Midbrain (tissue), 1 donor: ENCODE data around the gene MRPL23.

Experiments
- DNase-seq: peaks from one replicate; lab custom pipeline; 2025; lab: John Stamatoyannopoulos, UW

The MRPL23 gene

DNA sequence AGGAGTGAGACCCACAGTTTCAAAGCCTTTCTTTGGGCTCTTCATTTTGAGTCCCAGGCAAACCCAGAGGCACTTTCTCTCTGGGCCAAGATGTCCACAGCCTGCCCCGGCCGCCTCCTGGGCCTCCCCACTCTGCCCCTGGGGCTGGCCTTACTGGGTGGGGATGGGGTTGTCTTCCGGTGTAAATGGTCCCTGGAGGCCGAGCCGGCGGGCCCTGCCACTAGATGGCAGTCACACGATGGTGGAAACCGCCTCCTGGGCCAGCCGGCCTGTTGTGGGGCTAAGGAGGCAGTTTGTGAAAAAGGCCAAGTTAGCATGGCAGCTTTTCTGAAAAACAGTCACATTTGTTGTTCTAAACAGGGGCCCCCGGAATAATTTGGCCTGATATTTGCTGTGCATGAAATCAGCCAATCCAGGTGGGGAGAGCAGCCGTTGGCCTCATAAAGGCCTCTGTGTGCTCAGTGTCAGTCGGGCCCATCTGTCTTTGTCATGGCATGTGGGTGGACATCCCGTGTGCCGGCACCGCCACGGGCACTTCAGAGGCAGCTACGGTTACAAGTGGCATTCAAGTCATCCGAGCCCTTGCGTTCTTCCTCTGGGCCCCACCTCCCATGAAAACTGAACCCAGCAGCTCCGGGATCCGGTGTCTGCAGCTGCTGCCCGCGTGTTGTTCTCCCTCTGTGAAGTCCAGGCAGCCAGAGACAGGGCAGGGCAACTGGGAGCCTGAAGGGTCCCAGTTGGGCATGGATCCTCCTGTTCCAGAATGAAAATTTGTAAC is 6.5 kb downstream of the MRPL23 start:
- no peak for DNase-seq

DNA sequence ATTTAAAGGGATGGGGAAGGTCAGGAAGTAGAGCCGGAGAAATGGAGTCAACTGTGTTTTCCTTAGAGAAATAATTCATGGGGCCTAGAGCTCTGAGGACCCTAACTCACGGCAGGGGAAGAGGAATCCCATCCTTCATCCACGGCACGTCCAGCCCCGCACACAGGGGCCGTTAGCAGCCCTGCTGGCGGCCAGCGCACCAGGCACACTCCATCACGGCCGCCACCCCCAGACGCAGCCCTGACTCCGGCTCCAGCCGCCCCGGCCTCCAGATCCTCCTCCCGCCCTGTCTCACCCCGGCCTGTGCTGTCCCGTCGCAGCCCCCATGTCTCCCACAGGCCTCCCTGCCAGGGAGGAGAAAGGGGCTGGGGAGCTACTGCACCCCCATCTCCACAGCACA is 11.2 kb downstream of the MRPL23 start:
- DNase-seq = no peak

DNA sequence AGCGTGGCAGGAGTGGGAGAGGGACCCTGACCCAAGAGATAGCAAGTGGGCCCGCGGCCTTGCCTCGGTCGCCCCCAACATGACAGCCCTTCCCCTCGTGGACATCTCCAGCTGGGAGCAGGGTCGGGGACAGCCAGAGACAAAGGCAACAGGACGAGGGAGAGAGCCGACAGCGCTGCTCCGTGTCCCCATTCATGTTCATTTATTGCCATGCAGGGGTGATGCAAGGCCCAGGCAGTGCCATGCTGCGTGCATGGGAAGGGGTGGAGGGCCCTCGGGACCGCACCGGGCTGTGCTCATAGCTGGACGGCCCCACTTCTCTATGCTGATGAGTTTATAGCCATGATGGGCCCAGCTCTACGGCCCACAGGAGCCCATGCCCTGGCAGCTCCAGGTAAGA is 12.7 kb downstream of the MRPL23 start:
- no peak for DNase-seq

DNA sequence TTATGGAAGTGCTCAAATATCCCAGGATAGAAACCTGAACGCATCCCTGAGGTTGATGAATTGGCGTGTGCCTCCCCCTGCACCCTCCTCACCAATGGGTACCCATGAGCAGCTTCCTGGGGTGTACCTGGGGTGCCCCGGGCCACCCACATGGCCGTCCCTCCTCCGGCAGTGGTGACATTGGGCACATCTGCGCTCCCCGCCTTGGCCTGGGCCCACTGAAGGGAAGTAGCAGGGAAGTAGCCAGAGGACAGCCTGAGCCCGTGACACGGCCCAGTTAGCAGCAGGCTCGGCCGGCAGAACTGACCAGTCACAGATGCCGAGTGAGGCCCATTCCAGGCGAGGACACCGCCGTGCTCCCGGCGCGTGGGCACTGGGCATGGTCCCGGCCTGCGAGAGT is 16.7 kb downstream of the MRPL23 start:
- DNase-seq = no peak

DNA sequence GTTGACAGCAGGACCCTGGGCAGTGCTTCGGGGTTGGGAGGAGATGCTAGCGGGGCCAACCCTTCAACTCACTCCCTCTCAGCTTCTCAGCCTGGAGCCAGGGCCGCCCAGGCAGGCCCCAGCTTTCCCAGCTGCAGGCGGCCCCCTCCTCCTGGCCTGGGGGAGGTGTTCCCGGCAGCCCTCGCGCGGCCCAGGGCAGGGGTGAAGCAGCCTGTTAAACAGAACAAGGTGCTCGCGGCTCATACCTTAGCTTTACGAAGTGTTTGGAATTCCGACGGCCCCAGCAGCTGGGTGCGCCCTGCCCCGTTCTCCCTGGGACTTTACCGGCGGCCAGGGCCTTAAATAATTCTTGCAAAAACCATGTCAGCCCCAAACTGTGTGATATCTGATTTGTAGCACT is 17.2 kb downstream of the MRPL23 start:
- DNase-seq = no peak

DNA sequence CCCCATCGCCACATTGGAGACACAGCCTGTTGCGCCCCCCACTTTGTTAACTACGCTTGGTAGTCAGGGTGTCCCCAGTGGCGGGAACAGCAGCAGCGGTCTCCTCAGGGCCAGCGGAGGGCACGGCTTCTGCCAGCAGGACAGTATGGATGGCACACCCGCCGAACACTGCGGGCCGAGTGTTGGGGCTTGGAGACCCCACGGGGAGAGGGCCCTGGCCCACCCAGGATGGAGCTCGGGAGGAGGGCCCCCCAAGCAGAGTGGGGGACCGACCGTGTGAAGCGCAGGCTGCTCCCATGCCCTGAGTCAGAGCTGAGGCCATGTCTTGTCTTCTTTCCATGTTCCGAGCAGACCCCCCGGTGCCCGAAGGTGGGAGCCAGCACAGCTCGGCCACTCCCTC is 17.8 kb downstream of the MRPL23 start:
- DNase-seq = no peak

DNA sequence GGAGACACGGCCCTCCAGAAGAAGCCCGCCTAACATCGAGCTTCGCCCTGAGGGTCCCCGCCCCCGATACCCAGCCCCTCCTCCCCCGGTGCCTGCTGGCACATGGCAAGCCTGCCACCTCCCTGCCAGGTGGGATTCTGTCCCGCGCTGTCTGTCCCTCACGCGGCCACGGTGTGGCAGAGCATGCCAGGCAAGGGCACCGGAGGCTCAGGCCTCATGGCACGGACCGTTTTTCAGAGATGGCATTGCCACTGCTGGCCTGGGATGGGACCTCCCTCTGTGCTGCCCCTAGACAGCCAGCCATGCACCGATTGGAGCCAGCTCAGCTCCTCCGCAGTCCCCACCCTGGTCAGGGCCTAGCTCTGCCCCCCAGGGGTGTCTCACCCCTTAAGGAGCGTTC is 19.4 kb downstream of the MRPL23 start:
- DNase-seq = no peak

DNA sequence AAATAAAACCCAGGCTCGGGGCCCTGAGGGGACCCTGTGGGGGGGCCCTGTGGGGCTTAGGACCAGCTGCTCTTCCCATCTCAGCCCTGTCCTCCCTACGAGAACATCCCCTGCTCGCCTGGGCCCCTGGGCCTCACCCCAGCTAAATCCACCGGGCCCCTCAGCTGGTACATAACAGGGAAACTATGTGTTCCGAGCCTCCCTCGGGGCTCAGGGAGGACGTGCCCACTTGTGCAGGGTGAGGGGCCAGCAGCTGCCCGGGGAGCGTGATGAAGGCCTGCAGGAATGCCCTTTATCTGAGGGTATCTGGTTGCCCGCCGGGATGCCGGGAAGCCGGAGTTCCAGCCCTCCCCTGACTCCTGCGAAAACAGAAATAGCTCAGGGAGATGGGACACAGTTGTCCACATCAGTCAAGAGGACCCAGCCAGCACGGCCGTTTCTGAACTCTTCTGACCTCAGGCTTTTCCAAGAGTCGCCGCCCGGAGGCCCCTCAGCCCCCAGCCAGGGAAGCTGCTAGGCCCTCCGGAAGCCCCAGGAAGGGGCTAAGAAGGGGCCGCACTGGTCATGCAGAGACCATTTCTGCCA is 20.6 kb downstream of the MRPL23 start:
- no peak for DNase-seq

DNA sequence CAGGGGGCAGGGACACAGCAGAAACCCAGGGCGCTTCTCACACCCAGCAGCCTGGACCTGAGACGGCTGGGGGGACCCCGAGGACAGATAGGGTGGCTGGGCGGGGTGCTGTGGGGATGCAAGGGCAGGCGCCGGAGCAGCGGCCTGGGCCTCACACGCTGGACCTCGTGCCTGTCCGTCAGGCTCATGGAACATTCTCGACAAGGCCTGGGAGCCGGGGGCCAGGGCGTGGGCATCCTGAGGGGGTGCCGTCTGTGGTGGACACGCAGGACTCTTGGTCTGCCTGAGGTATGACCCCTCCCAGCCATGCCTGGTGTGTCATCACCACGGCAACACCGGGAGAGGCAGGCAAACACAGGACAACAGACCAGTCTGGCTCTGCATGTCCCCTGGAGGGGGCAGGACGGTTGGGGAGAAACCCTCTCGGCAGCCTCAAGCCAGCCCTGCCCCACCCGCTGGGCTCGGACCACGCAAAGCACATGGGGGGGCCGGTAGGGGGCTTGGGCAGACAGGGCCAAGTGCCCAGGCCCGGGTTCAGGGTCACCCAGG is 21.4 kb downstream of the MRPL23 start:
- no peak for DNase-seq

DNA sequence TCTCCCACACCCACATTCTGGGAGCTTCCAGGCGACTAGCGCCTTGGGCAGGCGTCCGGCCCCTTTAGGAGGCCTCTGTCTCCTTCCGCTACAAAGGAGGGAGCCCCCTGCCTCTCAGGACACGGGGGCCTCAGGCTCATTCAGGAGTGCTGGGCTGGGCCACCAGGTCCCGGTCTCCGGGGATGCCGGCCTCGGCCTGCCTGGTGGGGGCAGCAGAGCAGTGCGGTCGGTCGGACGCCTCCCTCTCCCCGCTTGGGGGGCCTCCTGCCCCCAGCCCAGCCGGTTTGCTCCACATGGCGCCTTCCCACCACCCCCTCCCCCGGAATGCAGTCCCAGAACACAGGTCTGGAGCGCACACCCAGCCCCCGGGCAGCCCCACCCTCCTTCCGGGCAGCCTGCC is 21.9 kb downstream of the MRPL23 start:
- DNase-seq = no peak

DNA sequence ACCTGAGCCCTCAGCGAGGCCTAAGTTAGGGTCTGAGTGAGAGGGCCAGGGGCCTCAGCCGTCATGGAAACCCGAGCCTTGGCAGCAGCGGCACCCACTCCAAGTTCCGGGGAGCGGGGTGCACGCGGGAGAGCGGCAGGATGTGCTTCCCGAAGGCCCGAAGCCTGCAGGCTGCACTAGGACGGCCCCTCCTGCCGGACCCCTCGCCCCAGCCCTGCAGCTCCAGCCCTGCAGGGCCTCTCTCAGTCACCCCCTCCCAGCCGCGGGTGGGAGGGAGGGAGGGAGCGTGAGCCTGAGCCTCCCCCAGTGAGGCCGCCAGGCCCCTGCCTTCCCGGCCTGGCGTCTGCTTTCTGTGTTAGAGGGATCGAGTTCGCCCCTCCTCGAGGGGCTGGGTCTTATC is 22.6 kb downstream of the MRPL23 start:
- DNase-seq = no peak

DNA sequence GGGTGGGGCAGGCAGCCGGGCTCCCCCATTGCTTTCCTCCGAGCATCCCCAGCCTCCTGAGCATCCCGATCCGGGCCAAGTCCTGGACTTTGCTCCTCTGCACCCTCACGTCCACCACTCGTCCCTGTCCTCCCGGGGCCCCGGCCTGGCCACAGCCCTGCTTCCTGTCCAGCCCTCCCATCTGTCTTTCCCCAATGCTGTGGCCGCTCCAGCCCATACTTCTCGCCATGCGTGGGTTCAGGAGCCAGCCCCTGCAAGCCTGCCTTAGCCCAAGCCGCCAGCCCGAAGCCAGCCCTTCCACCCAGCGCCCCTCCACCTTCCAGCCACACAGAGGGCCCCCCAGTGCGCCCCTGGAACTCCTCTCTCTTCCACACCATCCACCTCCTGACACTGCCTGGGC is 23.8 kb downstream of the MRPL23 start:
- no peak for DNase-seq

DNA sequence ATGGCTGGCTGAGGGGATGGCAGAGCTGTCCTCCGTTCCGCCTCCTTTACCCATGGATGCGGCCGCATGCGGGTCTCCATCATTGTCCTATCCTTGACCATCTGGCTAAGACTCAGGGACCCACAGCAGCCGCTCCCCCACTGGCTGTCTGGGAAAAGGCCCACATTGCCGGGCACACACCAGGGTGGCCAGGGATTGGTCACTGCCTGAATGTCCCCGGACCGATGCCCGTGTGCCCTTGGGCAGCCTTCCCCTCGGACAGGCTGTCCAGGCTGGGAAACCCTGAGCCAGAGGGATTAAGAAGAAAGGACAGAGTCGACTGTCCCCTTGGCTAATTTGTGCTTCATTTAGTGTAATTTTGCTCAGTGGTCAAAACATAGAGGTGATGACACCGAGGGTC is 28.1 kb downstream of the MRPL23 start:
- no peak for DNase-seq

DNA sequence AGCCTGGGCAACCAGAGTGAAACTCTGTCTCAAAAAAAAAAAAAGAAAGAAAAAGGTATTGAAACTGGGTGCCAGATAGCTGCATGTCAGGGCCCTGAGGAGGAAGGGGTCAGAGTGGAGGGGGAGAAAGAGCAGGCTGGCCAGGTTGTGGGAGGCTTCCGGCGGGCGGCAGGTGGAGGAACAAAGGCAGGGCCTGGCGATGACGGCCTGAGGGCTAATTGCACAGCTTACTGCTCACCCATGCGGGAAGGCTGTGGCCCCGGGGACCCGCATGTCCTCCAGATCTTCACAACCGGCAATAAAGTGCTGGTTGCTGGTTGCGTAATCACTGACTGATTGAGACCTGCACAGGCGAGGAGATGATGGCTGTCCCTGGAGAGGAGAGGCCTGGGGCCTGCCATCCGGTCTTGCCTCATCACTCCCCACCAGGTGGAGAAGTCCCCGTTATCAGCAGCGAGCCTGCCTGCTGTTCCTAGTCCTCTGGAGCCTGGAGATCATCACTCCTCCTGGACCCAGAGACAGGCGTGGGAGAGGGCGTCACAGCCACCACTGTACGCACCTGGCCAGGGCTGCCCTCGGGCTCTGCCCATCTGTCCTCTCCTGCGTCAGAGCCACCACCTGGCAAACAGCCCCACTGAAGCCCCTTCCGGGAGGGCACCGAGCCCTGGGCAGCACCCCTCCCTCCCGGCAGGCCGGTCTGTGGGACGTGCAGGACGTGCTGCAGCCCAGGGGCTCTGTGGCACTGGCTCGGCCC is 31.8 kb downstream of the MRPL23 start:
- DNase-seq = no peak

DNA sequence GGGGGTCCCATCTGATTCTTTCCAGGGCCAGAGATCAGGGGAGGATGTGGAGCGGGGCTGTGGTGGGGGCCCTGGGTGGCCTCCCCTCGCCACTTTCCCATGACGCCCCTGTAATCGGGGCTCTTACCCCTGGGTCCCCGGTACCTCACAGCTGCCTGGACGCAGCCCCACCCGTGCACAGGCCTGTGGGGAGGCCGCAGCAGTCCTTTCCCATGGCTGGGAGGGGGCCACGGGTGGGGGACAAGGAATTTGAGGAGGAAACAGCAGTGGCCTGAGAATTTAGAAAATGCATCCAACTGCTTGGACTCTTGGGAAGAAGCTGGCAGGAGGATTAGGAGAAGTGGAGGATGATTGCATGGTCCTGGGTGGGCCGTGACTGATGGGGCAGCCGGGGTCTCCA is 32.5 kb downstream of the MRPL23 start:
- no peak for DNase-seq

DNA sequence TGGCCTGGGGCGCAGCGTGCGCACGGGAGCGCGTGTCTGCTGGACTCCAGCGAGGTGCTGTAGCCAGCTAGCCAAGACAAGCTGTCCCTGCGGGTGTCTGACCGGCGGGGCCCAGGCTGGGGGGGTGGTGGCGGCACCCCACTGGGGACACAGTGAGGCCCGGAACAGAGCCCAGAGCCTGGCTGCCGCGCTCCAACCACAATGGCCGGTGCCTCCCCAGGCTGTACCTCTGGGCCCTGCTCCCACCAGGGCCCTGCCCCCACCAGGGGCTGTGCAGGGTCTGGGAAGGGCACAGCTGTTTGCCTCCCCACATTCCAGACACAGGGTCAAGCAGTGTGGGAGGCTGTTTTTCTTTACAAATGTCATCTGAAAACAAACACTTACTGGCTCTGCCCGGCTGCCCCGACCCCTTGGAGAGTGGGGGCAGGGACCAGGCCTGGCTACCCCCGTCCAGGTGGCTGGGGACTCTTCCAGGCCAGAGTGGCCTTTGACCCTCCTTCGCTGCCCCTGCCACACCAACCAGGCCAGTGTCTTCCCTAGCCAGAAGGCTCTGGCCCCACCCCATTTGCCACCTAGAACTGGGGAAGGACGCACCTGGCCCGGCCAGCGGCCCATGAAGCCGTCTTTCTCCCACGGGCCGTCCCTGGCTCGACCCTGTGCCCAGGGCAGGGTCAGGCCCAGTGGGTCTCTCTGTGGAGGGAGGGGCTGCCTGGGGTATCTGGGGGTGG is 35.9 kb downstream of the MRPL23 start:
- no peak for DNase-seq

DNA sequence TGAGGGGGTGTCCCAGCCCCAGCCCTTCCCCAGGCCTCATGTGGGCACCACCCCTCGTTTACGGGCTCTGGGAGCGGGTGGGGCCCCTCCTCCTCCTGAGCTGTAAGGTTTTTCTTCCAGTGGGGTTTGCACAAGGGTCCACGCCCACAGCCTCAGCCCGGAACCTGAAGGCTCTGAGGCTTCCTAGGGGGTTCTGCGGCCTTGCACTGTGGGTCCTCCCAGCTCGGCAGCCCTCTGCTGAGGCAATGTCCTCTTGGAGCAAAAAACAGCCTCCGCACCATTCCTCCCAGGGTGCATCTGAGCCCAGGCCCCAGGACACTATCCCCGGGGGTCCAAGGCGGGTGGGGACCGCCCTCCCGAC is 36.4 kb downstream of the MRPL23 start:
- no peak for DNase-seq

DNA sequence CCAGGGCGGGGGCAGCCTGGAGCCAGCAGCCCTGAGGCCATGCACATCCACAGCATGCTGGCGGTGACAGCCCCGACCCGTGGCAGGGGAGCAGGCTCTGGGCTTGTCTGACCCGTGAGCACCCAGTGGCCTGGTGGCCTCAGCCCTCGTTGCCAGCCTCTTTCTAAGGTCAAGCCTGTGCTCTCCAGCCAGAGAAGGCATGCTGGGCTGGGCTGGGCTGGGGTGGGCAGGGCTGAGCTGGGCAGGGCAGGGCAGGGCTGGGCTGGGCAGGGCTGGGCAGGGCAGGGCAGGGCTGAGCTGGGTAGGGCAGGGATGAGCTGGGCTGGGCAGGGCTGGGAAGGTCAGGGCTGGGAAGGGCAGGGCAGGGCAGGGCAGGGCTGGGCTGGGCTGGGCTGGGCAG is 39.9 kb downstream of the MRPL23 start:
- no peak for DNase-seq

DNA sequence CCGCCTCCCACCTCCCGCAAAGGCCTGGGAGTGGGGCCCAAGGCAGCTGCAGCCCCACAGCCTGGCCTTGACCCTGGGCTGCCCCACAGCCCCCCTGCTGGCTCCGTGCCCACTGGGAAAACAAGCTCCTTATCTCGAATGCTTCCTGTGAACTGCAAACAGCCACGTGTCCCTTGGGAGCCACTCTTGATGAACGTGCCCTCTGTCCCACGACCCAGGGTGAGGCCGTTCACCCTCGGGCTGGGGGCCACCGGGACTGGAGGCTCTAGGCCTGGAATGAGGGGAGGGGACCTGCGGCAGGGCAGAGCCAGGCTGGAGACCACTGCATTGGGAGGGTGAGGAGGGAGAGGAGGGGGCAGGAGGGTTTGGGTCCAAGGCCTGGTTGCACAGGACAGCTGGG is 41.0 kb downstream of the MRPL23 start:
- no peak for DNase-seq

DNA sequence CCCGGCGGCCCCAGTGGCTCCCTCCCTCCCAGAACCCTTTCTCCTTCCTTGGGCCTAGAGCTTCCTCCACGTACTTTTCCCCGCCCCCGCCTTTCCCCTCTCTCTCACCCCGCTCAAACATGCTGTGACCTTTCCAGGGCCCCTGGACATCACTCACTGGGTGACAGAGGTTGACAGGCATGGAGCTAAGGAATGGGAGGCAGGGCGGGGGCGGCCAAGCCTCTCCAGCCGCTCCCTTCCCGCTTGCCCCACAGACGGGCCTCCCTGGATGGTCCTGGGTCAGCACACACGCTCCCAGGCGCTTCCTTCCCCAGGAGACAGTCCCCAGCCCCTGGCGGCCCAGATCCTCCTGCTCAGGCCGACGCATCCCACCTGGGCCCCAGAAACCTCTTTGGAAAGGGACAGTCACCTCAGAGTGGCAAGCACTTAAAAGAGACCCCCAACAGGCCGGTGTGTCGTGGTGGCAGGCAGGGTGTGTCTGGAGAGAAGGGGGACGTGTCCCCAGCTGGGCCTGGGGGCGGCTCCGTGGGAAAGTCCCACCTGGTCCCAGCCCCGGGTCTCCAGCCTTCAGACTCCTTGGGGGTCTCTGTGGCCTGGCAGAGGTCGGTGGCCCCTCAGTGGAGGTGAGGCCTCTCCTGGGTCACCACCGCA is 41.7 kb downstream of the MRPL23 start:
- DNase-seq = no peak

DNA sequence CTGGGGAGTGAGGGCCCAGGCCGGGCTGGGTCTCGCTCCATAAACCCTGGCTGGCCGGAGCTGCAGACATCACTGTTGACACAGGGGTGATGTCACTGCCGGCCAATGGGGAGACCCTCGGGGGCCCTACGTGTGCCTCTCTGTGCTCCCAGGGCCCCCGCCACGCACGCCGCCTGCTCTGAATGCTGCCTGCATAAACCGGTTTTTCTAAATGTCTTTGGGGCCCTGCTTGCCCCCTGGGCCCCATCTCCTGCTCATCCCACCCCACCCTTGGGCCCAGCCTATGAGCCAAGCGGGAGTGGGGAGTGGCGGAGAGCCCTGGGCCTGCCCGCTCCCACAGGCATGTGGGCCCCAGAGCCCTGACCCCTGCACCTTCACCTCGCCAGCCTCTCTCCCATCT is 42.8 kb downstream of the MRPL23 start:
- DNase-seq = no peak
